K562 (cell line): ENCODE measurements around the gene ARHGAP9. TPM values are rescaled to one million over a fixed set of nuclear protein-coding genes. Genes with fewer than 3 reads are reported as not detected.

ENCODE experiments used
- ATAC-seq: fragments of 200-7000 bp; cut with Tn5 transposase; 3 replicates; pipeline ENCODE4 v1.9.1; 2020; ENCODE audit warnings: moderate library complexity
- BruUV-seq: library from RNA; stranded (reverse); fragments of 400-500 nt; replicated peaks from 2 replicates; lab custom pipeline; 2021; lab: Mats Ljungman, UMichigan
- CTCF ChIA-PET: fragments of 300-600 bp; formaldehyde crosslinking; extraction: SDS; loops from one replicate; lab custom pipeline; 2021; ENCODE audit warnings: low intra/inter-chr PET ratio; lab: Yijun Ruan, JAX
- POLR2A ChIA-PET: fragments of 300-600, 350-650 bp; sonication (Branson Sonifier 250); formaldehyde crosslinking; extraction: SDS; loops from one replicate; lab custom pipeline; 2021; ENCODE audit warnings: antibody characterized with exemption, inconsistent platforms; lab: Yijun Ruan, JAX
- DNase-seq, 4 experiments: peaks; one replicate each; pipeline versions ENCODE4 v3.0.0 to v3.0.0-alpha.2; 2011 to 2018; ENCODE audit warnings: low spot score in 3 of 4, mixed read lengths in 3 of 4; ENCODE audit errors: extremely low read depth in 1 of 4
- FAIRE-seq: peaks from 2 replicates; lab custom pipeline; 2011; peaks lifted over from hg19 to GRCh38; lab: Jason Lieb, UNC
- H2AFZ ChIP-seq: 2 replicates; pipeline ENCODE4 v1.6.0; 2011; ENCODE audit warnings: low read depth, low read length, control low read depth, inconsistent platforms
- H3K27ac ChIP-seq: fragments of 200-600 bp; 3 replicates; pipeline ENCODE4 v1.8.0; 2011; ENCODE audit warnings: low read depth, mild to moderate bottlenecking, control low read depth, inconsistent platforms, low read length, moderate library complexity, mixed read lengths; ENCODE audit errors: extremely low read depth
- H3K27me3 ChIP-seq, 2 experiments: fragments of 300-600 bp in 1 of 2; 2 replicates in 1 of 2; 3 replicates in 1 of 2; pipeline versions ENCODE4 v1.6.0 to v1.8.0; 2011; ENCODE audit warnings: inconsistent platforms in 2 of 2, low read length in 2 of 2, mild to moderate bottlenecking in 1 of 2, mixed read lengths in 1 of 2, moderate library complexity in 1 of 2; ENCODE audit not compliant: control insufficient read depth in 2 of 2, insufficient read depth in 2 of 2
- H3K36me3 ChIP-seq: fragments of 300-600 bp; 3 replicates; pipeline ENCODE4 v1.8.0; 2011; ENCODE audit warnings: mild to moderate bottlenecking, low read length, inconsistent platforms; ENCODE audit not compliant: control insufficient read depth, insufficient read depth
- H3K4me1 ChIP-seq, 2 experiments: fragments of 200-600 bp in 1 of 2; replicated peaks in 1 of 2; 2 replicates in 1 of 2; 3 replicates in 1 of 2; pipeline versions ENCODE4 v1.5.1 to v1.8.0; 2011; ENCODE audit warnings: inconsistent platforms in 2 of 2, low read length in 2 of 2, mild to moderate bottlenecking in 1 of 2, mixed read lengths in 1 of 2, moderate library complexity in 1 of 2; ENCODE audit not compliant: control insufficient read depth in 2 of 2, insufficient read depth in 2 of 2
- H3K4me2 ChIP-seq: 2 replicates; pipeline ENCODE4 v1.6.1; 2011; ENCODE audit warnings: low read length, control low read depth, inconsistent platforms, mixed read lengths; ENCODE audit not compliant: insufficient read depth
- H3K4me3 ChIP-seq: fragments of 200-600 bp; sonication (generic), shearing (Covaris generic); 2 replicates; pipeline ENCODE4 v1.5.1; 2016; ENCODE audit warnings: control low read depth, inconsistent platforms
- H3K79me2 ChIP-seq: fragments of 200-600 bp; 3 replicates; pipeline ENCODE4 v1.8.0; 2011; ENCODE audit warnings: low read length, inconsistent platforms; ENCODE audit not compliant: control insufficient read depth, insufficient read depth
- H3K9ac ChIP-seq, 2 experiments: 2 replicates each; pipeline versions ENCODE4 v1.6.0 to v1.6.1; 2011; ENCODE audit warnings: low read depth in 2 of 2, low read length in 2 of 2, control low read depth in 1 of 2, inconsistent platforms in 1 of 2, mild to moderate bottlenecking in 1 of 2, mixed read lengths in 1 of 2; ENCODE audit not compliant: insufficient read depth in 1 of 2
- H3K9me1 ChIP-seq: one replicate; pipeline ENCODE4 v1.6.0; 2011; ENCODE audit warnings: inconsistent platforms, mild to moderate bottlenecking, low read length, moderate library complexity; ENCODE audit not compliant: control insufficient read depth, insufficient read depth
- H3K9me3 ChIP-seq: replicated peaks from 2 replicates; pipeline ENCODE4 v1.5.1; 2011; ENCODE audit warnings: low read depth, low read length, inconsistent platforms; ENCODE audit not compliant: control insufficient read depth, insufficient read depth
- H4K20me1 ChIP-seq: replicated peaks from 2 replicates; pipeline ENCODE4 v1.6.1; 2011; ENCODE audit warnings: low read length, inconsistent platforms, mixed read lengths; ENCODE audit not compliant: control insufficient read depth, insufficient read depth
- POLR2AphosphoS5 ChIP-seq: IDR thresholded peaks from 2 replicates; pipeline ENCODE4 v1.6.1; 2011; ENCODE audit warnings: mild to moderate bottlenecking, low read depth, low read length, moderate library complexity; ENCODE audit not compliant: control insufficient read depth, insufficient read depth
- PTTG1 ChIP-seq: fragments of 450-650 bp; IDR thresholded peaks from 2 replicates; pipeline ENCODE4 v1.6.1; 2016; ENCODE audit warnings: low read depth, mild to moderate bottlenecking, missing genetic modification characterization, missing compliant biosample characterization
- WGBS: fragments of 100-300 bp; shearing (Covaris generic); methylation state at CpG from one replicate; pipeline ENCODE4 v1.1.6; 2016; ENCODE audit warnings: low coverage, mixed read lengths; ENCODE audit not compliant: insufficient coverage; ENCODE audit errors: missing lambda C conversion rate; 5-methylcytosine and 5-hydroxymethylcytosine counted together
- in situ Hi-C: fragments of 300-500 bp; cut with MboI; formaldehyde crosslinking; loops from 4 replicates; pipeline ENCODE4 v1.15.0; 2018; ENCODE audit warnings: inconsistent platforms, mixed read lengths
- intact Hi-C: fragments of 100-400 bp; cut with micrococcal nuclease; formaldehyde crosslinking; loops from 2 replicates; pipeline ENCODE4 v1.14.2; 2022
- polyA plus RNA-seq, 8 experiments: library from polyadenylated mRNA; depleted of rRNA in 4 of 8; stranded (reverse) in 5 of 8; unstranded in 3 of 8; fragments of >200 nt; fragmentation: Nextera tagmentation in 2 of 8; fragmentation: Illumina TruSeq in 1 of 8; extraction: Ambion mirVana in 2 of 8; extraction: Trizol in 1 of 8; gene quantifications; 2 replicates each; pipeline versions ENCODE4 v1.2.1 to v1.2.3, GENCODE V29; 2011 to 2014; ENCODE audit warnings: inconsistent platforms in 1 of 8, missing spikeins in 1 of 8
- total RNA-seq, 7 experiments: library from RNA; depleted of rRNA in 6 of 7; stranded (reverse); fragments of >200 nt in 6 of 7; fragmentation: Illumina TruSeq in 2 of 7; extraction: Trizol in 2 of 7; gene quantifications; 2 replicates each; pipeline versions ENCODE4 v1.2.1 to v1.2.3, GENCODE V29; 2011 to 2021; ENCODE audit warnings: low replicate concordance in 1 of 7
- TF ChIP-seq, protein P1 (sequence below), 2 experiments: fragments of 450-650 bp in 1 of 2; sonication (generic) in 1 of 2; formaldehyde crosslinking in 1 of 2; IDR thresholded peaks; 2 replicates each; pipeline versions ENCODE4 v1.7.1 to v1.9.0; 2016 to 2022; ENCODE audit warnings: inconsistent platforms in 1 of 2, mild to moderate bottlenecking in 1 of 2, missing genetic modification reagents in 1 of 2

The ARHGAP9 gene
- total and polyA plus RNA-seq, 9 of the 15 experiments (the other 6 are each of a cell fraction or from before 2014, with no cell fraction given), result 1.5 to 10.2 (median 5.1) TPM

DNA sequence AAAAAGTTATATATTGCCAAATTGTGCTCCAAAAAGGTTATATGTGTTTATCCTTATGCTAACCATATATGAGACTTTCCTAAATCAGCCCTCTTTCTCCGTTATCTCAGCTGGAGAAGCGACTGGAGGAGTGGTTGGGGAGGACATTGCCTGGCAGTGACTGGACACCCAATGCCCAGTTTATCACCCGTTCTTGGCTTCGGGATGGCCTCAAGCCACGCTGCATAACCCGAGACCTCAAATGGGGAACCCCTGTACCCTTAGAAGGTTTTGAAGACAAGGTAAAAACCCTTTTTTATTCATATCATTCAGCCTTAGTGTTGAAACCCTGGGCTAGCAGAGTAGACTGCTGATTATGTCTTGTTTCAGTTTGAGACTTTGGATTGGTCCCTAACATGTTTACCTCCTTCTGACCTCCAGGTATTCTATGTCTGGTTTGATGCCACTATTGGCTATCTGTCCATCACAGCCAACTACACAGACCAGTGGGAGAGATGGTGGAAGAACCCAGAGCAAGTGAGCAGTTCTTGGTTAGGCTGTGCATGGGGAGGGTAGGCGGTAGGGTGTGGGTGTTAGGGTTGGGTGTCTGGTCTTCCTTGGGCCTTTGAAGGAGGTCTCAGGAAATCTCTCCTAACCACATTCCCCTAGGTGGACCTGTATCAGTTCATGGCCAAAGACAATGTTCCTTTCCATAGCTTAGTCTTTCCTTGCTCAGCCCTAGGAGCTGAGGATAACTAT lies 32.1 kb upstream of the ARHGAP9 start:
- no peak overlapping the region for H3K4me2 ChIP-seq
- TF ChIP-seq PTTG1 (no peak), POLR2AphosphoS5 (peak; percentile 27; the same call in 1 of the 2 replicates)
- TF ChIP-seq, protein P1, sequence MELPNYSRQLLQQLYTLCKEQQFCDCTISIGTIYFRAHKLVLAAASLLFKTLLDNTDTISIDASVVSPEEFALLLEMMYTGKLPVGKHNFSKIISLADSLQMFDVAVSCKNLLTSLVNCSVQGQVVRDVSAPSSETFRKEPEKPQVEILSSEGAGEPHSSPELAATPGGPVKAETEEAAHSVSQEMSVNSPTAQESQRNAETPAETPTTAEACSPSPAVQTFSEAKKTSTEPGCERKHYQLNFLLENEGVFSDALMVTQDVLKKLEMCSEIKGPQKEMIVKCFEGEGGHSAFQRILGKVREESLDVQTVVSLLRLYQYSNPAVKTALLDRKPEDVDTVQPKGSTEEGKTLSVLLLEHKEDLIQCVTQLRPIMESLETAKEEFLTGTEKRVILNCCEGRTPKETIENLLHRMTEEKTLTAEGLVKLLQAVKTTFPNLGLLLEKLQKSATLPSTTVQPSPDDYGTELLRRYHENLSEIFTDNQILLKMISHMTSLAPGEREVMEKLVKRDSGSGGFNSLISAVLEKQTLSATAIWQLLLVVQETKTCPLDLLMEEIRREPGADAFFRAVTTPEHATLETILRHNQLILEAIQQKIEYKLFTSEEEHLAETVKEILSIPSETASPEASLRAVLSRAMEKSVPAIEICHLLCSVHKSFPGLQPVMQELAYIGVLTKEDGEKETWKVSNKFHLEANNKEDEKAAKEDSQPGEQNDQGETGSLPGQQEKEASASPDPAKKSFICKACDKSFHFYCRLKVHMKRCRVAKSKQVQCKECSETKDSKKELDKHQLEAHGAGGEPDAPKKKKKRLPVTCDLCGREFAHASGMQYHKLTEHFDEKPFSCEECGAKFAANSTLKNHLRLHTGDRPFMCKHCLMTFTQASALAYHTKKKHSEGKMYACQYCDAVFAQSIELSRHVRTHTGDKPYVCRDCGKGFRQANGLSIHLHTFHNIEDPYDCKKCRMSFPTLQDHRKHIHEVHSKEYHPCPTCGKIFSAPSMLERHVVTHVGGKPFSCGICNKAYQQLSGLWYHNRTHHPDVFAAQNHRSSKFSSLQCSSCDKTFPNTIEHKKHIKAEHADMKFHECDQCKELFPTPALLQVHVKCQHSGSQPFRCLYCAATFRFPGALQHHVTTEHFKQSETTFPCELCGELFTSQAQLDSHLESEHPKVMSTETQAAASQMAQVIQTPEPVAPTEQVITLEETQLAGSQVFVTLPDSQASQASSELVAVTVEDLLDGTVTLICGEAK (IDR thresholded peaks at IDR 0.05), result no peak
- TF ChIP-seq, protein P1 (CRISPR knock-in tag; IDR thresholded peaks at IDR 0.05), result 0 out of 2 replicates have a peak, but pooled peaks have one; percentile 7
- TF ChIP-seq, all 486 proteins: peak for 2
- intact Hi-C loops (no loop called here), in situ Hi-C loops (no loop called here)
- Histone ChIP-seq H3K4me3 (no peak overlapping the region), H3K27me3 (no peaks in the 10 kb centered on the region), H3K9me3 (no peaks in the 10 kb centered on the region), H3K79me2 (peaks cover 5% of the 10 kb centered on the region; the same call in 2 of the 3 replicates), H3K4me1 (peaks cover 0 to 2% of the 10 kb centered on the region in 2 experiments; a peak in 3 of 5 replicates), H3K9me1 (peaks cover under 1% of the 10 kb centered on the region), H2AFZ (no peak overlapping the region), H3K27ac (no peak overlapping the region; the same call in 2 of the 3 replicates), H4K20me1 (peaks cover 18% of the 10 kb centered on the region), H3K36me3 (peaks cover 71% of the 10 kb centered on the region), H3K9ac (no peak overlapping the region)
- WGBS, result 98% methylated on average over 7 of the region's 7 CpGs
- CTCF ChIA-PET, result no interaction called here
- DNase-seq (no peak), ATAC-seq (no peak), FAIRE-seq (no peak)
- BruUV-seq, result no TSS peak
- POLR2A ChIA-PET, result interaction anchor here (0.7 to 10.1 kb wide), 6 partner anchors 8 to 53 kb away, joined by 3 to 184 read pairs (median 3); partner anchors contain the start of genes DCTN2 and DDIT3
